Fibroblast of pulmonary artery (primary cell): ENCODE measurements around the gene ARHGAP15.

Experiments
- DNase-seq: peaks from one replicate; pipeline ENCODE4 v3.0.0-alpha.2; 2010; ENCODE audit warnings: low read depth
- H3K4me3 ChIP-seq: replicated peaks from 2 replicates; pipeline ENCODE4 v1.5.1; 2011; ENCODE audit warnings: low read depth, mild to moderate bottlenecking, control low read depth, low read length, moderate library complexity
- TF ChIP-seq, protein P1 (sequence below): IDR thresholded peaks from 2 replicates; pipeline ENCODE4 v1.5.1; 2011; ENCODE audit warnings: mild to moderate bottlenecking, control low read depth, low read length, inconsistent platforms; ENCODE audit errors: missing control alignments

Gene ARHGAP15

DNA sequence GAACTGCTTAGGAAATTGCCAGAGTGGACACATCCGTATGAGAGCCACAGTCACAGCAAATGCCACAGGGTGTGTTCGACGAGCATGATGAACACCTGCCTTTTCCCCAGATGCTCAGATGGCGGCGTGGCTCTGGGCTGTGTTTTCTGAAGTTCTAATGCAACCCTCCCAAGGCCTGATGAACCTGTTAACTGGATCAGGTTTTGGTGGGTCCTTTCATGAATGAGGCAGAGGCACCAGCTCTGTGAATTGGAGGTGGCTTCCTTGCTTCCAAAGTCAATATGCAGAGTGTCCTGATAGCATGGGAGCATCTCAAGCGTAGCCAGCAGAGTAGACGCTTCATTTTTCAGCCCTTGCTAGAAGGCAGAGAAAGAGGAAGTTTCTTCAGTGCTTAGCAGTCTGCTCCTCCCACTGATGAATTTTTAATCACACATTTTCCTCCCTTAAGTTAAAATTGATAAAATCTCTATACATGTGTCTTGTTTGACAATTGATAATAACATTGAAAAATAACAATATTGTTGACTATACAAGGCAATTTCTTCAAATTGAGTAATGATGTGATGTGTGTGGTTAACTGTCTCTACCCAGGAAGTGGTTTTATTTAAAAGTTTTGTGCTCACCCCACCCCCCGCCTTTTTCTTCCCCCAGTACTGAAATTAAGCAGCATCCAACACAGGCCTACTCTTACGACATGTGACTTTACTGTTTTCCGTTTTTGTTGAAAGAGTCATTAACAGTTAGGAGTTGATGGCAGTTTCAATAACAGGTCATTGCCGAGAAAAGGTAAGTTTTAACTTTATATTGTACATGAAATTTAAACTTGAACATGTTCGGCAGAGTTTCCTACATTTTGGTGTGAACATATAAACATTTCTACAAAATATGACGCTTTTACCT lies at the start of gene ARHGAP15:
ARHGAP15 (plus strand) TSS at position 739 of the 900 bp plus-strand sequence.
- TF ChIP-seq, protein P1, sequence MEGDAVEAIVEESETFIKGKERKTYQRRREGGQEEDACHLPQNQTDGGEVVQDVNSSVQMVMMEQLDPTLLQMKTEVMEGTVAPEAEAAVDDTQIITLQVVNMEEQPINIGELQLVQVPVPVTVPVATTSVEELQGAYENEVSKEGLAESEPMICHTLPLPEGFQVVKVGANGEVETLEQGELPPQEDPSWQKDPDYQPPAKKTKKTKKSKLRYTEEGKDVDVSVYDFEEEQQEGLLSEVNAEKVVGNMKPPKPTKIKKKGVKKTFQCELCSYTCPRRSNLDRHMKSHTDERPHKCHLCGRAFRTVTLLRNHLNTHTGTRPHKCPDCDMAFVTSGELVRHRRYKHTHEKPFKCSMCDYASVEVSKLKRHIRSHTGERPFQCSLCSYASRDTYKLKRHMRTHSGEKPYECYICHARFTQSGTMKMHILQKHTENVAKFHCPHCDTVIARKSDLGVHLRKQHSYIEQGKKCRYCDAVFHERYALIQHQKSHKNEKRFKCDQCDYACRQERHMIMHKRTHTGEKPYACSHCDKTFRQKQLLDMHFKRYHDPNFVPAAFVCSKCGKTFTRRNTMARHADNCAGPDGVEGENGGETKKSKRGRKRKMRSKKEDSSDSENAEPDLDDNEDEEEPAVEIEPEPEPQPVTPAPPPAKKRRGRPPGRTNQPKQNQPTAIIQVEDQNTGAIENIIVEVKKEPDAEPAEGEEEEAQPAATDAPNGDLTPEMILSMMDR: no peak
- no peak for DNase-seq
- H3K4me3 ChIP-seq: no peak within 1 kb of the TSS

DNA sequence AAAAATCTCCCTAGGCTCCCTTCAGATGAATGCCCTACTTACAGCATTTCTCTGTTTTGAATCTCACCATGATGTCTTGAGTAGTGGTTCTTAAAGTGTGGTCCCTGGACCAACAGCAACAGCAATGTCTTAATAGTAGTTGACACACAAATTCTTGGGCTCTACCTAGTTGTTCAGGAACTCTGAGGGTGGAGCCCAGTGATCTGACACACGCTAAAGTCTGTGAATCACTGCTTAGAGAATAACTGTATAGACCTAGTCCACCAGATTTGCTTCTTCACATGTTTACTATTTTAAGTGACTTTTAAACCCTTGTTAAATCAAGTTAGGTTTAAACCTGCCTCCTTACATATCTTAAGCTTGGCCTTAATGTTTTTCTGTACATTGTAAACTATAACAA lies 47.6 kb upstream of the ARHGAP15 start:
- TF ChIP-seq, protein P1: no peak
- H3K4me3 ChIP-seq: no peak overlapping the region
- DNase-seq: no peak

DNA sequence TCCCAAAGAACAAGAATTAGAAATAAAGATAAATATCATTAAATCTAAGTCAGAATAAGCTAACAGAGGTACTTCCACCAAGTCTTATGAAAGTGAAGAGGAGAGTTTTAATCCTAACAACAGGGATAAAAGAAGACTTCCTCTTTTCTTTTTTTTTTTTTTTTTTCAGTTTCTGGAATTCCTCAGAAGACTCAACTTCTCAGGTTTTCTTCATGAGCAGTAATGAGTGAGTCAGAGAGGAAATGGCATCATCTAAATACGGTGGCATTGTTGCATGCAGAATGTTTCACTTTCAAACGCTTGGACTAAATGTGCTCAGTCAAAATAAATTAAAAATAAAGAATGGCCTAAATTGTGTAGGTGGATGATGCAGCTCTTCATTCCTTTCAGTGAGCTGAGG lies 45.6 kb upstream of the ARHGAP15 start:
- TF ChIP-seq, protein P1: no peak
- peak overlapping the region; percentile 15 for H3K4me3 ChIP-seq
- peak; percentile 84 for DNase-seq

DNA sequence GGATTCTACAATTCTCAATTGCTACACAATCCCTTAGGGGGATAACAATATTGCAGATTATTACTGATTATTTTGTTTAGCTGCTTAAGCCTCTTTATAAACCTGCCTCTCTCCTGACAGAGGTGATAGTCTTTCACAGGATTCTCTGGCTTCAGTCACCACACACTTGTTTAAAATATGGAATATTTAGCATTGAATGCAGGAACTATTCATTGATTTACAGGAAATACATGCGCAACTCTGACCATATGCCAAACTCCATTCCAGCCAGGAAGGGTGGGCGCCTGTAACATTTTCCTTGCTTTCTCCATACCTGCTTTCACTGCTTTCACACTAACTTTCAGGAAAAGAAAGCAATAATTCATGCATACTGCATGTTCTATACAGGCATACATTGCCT lies 44.8 kb upstream of the ARHGAP15 start:
- no peak for DNase-seq
- H3K4me3 ChIP-seq: no peak overlapping the region
- TF ChIP-seq, protein P1: no peak

DNA sequence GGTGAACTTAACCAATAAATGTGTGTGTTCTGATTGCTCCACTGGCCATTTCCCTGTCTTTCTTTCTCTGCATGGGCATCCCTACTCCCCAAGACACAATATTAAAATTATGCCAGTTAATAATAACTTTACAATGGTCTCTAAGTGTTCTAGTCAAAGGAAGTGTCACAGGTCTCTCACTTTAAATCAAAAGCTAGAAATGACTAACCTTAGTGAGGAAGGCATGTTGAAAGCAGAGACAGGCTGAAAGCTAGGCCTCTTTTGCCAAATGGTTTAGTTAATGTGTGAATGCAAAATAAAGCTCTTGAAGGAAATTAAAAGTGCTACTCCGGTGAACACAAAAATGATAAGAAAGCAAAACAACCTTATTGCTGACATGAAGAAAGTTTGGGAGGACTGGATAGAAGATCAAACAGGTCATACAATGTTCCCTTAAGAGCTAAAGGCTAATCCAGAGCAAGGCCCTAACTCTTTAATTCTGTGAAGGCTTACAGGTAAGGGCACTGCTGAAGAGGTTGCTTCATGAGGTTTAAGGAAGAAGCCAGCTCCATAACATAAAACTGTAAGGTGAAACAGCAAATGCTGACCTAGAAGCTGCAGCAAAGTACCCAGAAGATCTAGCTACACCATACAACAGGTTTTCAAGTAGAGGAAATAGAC lies 44.0 kb upstream of the ARHGAP15 start:
- DNase-seq: no peak
- TF ChIP-seq, protein P1: no peak
- no peak overlapping the region for H3K4me3 ChIP-seq

DNA sequence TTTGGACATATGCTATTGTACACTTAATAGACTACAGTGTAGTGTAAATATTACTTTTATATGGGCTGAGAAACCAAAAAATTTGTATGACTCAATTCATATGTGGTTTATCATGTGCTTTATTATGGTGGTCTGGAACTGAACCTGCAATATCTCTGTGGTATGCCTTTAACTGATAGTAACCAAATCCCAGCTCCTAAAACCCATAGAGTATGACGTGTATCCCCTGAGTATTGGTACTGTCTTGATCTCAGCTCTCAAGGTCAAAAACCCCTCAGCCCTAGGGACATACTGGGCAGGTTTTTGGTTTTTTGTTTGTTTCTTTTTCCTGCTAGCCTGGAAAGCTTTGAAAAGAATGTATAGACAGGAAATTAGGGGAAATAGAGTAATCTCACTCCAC lies 42.2 kb upstream of the ARHGAP15 start:
- no peak overlapping the region for H3K4me3 ChIP-seq
- no peak for DNase-seq
- TF ChIP-seq, protein P1: no peak
